ENCODE measurements around the gene CCIN. TPM values are rescaled to one million over a fixed set of nuclear protein-coding genes. Genes with fewer than 3 reads are reported as not detected.
A peak's percentile ranks its signal among the peaks of the same experiment; 100 is the strongest.

The CCIN gene
- total RNA-seq, 1 donor from 2014 or later: not detected

DNA sequence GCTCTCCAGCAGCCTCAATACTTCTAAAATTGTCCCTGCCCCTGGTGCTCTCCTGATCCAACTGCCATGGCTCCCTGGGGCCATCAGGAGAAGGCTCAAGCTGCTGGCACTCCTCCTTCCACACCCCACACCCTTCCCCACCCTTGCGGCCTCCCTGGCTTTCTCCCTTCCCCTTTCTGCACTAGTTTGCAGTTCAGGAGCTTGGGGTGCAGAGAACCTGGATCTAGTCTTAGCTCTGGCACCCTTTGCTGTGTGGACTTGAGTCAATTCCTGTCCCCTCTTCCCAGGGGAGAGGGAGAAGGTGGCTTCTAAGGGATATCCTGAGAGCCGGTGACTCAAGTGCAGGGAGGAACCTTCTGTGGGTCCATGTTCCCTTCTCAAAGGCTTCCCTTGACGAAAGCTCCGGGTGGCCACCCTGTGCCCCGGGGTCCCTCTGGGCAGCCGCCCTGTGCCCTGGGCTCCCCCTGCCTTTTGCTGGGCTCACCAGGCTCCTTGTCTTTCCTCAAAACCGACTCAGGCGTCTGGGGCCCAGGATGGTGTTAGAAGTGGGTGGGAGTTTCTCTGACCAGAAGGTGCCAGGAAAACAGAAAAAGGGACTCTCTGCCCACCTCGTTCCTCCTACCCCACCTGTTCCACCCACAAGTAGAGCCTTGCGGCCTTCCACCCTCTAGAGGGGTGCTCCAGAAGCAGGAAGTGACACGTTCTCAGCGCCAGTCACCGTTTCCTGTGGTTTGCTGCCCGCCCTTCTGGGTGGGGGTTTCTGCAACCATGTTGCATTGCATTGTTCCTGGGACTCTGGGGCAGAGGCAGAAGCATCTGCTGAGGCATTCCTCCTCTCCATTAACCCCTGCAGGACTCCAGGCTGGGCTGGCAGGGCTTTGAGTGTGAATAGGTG is 17.6 kb upstream of the CCIN start:
- no peaks in the 10 kb centered on the region for H3K4me1 Mint-ChIP-seq (ENCODE audit: low read depth)
- H3K4me3 Mint-ChIP-seq (ENCODE audit: low read depth): no peak overlapping the region
- peaks cover 1% of the 10 kb centered on the region for H3K36me3 Mint-ChIP-seq (ENCODE audit: insufficient read depth)
- H3K9me3 Mint-ChIP-seq (ENCODE audit: low read depth): no peaks in the 10 kb centered on the region
- no peak overlapping the region for H3K27ac Mint-ChIP-seq
- no peak for DNase-seq (ENCODE audit: low spot score, unreplicated experiment)
- TF ChIP-seq, protein P1, sequence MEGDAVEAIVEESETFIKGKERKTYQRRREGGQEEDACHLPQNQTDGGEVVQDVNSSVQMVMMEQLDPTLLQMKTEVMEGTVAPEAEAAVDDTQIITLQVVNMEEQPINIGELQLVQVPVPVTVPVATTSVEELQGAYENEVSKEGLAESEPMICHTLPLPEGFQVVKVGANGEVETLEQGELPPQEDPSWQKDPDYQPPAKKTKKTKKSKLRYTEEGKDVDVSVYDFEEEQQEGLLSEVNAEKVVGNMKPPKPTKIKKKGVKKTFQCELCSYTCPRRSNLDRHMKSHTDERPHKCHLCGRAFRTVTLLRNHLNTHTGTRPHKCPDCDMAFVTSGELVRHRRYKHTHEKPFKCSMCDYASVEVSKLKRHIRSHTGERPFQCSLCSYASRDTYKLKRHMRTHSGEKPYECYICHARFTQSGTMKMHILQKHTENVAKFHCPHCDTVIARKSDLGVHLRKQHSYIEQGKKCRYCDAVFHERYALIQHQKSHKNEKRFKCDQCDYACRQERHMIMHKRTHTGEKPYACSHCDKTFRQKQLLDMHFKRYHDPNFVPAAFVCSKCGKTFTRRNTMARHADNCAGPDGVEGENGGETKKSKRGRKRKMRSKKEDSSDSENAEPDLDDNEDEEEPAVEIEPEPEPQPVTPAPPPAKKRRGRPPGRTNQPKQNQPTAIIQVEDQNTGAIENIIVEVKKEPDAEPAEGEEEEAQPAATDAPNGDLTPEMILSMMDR (IDR thresholded peaks at IDR 0.05; ENCODE audit: unreplicated experiment): no peak
- no peaks in the 10 kb centered on the region for H3K27me3 Mint-ChIP-seq

DNA sequence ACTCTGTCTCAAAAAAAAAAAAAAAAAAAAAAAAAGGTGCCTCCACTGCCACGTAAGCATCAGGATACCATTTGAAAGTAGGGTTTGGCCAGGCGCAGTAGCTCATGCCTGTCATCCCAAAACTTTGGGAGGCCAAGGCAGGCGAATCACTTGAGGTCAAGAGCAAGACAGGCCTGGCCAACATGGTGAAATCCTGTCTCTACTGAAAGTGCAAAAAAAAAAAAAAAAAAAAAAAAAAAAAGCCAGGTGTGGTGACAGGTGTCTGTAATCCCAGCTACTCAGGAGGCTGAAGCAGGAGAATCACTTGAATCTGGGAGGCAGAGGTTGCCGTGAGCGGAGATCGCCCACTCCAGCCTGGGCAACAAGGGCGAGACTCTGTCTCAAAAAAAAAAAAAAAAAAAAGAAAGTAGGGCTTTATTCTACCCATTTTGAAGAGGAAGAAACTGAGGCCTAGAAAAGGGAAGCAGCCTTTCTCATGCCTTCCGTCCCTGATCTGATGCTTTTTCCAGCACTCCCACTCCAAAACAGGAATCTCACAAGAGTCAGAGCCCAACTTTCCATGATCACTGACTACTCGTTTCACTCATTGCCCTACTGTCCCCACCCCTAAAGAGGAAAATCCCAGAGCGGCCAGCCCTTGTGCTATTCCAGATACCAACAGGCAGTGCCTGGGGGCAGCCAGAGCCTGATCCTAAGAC is 16.3 kb upstream of the CCIN start:
- Mint-ChIP-seq H3K27ac (no peak overlapping the region), H3K36me3 (ENCODE audit: insufficient read depth) (no peaks in the 10 kb centered on the region)

DNA sequence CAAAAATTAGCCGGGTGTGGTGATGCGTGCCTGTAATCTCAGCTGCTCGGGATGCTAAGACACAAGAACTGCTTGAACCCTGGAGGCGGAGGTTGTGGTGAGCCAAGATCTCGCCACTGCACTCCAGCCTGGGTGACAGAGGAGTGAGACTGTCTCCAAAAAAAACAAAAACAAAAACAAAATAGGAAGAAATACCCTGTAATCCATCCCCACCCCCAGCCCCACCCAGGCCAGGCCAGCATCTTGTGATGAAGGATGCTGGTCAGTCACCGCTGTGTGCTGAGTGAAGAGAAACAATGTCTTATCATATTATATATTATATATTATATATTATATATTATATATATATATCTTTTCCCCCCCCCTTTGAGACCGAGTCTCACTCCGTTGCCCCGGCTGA is 15.4 kb upstream of the CCIN start:
- Mint-ChIP-seq H3K4me3 (ENCODE audit: low read depth) (no peak overlapping the region), H3K9me3 (ENCODE audit: low read depth) (no peaks in the 10 kb centered on the region), H3K4me1 (ENCODE audit: low read depth) (no peaks in the 10 kb centered on the region), H3K27ac (no peak overlapping the region), H3K36me3 (ENCODE audit: insufficient read depth) (no peaks in the 10 kb centered on the region), H3K27me3 (no peaks in the 10 kb centered on the region)
- TF ChIP-seq, protein P1 (IDR thresholded peaks at IDR 0.05; ENCODE audit: unreplicated experiment): no peak
- no peak for DNase-seq (ENCODE audit: low spot score, unreplicated experiment)

More for the DNA sequence above, 16.3 kb upstream of the CCIN start:
- Mint-ChIP-seq H3K9me3 (ENCODE audit: low read depth) (no peaks in the 10 kb centered on the region), H3K4me1 (ENCODE audit: low read depth) (no peaks in the 10 kb centered on the region), H3K4me3 (ENCODE audit: low read depth) (no peak overlapping the region), H3K27me3 (no peaks in the 10 kb centered on the region)
- DNase-seq (ENCODE audit: low spot score, unreplicated experiment): no peak
- TF ChIP-seq, protein P1 (IDR thresholded peaks at IDR 0.05; ENCODE audit: unreplicated experiment): no peak

DNA sequence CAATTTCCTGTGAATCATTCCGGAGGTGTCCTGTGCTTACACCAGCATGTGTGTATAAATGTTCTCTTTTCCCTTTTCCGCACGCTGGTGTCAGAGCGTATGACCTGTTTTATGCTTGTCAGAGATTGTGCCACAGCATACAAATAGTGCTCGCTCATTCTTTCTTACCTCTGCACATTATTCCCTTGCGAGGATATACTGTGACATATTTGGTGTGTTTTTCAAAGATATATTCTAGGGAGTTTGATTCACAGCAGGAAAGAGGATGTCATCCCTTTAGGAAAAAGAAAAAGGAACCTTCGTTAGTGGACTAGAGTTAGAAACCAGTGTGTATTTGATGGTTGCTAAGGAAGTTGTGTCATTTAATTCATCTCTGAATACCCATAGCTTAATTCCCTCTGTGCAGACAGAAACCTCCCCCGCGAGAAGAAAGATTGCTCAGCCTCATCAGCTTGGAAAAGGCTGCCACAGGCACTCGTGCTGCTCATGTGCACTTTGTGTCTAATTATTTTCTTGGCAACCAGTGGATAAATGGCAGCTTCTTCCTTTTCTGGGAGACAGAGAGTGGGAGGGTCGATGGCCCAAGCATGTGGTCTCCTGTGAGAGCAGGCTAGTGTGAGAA is 14.7 kb upstream of the CCIN start:
- Mint-ChIP-seq H3K27me3 (no peaks in the 10 kb centered on the region), H3K4me1 (ENCODE audit: low read depth) (no peaks in the 10 kb centered on the region), H3K9me3 (ENCODE audit: low read depth) (no peaks in the 10 kb centered on the region), H3K36me3 (ENCODE audit: insufficient read depth) (no peaks in the 10 kb centered on the region), H3K27ac (peak overlapping the region; percentile 49), H3K4me3 (ENCODE audit: low read depth) (no peak overlapping the region)
- TF ChIP-seq, protein P1 (IDR thresholded peaks at IDR 0.05; ENCODE audit: unreplicated experiment): no peak
- no peak for DNase-seq (ENCODE audit: low spot score, unreplicated experiment)

DNA sequence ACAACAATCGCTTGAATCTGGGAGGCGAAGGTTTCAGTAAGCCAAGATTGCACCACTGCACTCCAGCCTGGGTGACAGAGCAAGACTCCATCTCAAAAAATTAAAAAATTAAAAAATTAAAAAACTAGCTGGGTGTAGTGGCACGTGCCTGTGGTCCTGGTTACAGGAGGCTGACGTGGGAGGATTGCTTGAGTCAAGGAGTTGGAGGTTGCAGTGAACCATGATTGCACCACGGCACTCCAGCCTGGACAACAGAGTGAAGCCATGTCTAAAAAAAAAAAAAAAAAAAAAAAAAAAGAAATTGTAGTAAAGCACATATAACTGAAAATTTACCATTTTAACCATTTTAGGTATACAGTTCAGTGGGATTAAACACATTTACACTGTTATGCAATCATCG is 13.1 kb upstream of the CCIN start:
- Mint-ChIP-seq H3K4me1 (ENCODE audit: low read depth) (no peaks in the 10 kb centered on the region), H3K4me3 (ENCODE audit: low read depth) (no peak overlapping the region), H3K9me3 (ENCODE audit: low read depth) (no peaks in the 10 kb centered on the region), H3K27me3 (peaks cover 2% of the 10 kb centered on the region), H3K36me3 (ENCODE audit: insufficient read depth) (no peaks in the 10 kb centered on the region), H3K27ac (no peak overlapping the region)
- no peak for DNase-seq (ENCODE audit: low spot score, unreplicated experiment)
- TF ChIP-seq, protein P1 (IDR thresholded peaks at IDR 0.05; ENCODE audit: unreplicated experiment): no peak

All from progenitor cell of endocrine pancreas (in vitro differentiated cells).